Epidermal melanocyte (primary cell): ENCODE measurements around the gene SLC36A1.

Experiments
- DNase-seq: peaks from one replicate; pipeline ENCODE4 v3.0.0; 2011; ENCODE audit warnings: low spot score; ENCODE audit not compliant: insufficient read length

The SLC36A1 gene

GRCh38 chr5:151451626-151452520 lies 4.5 kb downstream of the SLC36A1 start:
- no peak for DNase-seq

GRCh38 chr5:151454166-151454565 lies 6.8 kb downstream of the SLC36A1 start:
- no peak for DNase-seq

GRCh38 chr5:151454889-151455288 lies 7.5 kb downstream of the SLC36A1 start:
- DNase-seq: no peak

GRCh38 chr5:151456321-151456940 lies 9.0 kb downstream of the SLC36A1 start:
- DNase-seq: no peak

GRCh38 chr5:151458314-151458713 lies 10.9 kb downstream of the SLC36A1 start:
- no peak for DNase-seq

DNA sequence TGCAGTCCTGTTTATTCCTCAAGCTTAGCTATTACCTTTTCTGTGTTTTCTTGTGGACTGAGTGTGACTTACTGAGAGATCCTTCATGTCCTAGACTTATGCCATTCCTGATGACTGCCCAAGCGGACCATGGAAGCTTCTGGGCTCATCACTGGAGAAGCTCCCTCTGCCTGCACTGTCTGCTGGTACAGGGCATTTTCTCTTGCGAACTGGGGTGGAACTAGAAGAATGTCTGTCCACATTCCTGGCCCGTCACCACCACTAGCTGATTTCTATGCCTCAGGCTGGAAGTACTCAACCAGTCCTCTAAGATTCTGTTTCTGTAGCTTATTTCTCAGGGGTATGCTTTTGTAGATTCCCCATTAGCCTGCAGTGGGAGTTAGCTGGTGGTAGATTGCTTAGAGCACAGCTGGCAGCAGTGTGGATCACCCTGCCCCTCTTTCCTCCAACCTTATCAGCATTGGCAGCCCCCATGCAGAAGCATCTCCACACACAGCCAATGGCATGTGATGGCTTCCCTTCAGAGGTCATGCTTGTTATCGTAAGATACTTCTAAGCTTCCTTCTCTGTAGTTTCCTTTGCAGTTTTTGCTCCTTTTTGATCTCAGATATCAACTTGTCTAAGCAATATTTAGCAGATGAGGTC lies 12.4 kb downstream of the SLC36A1 start:
- DNase-seq: no peak

DNA sequence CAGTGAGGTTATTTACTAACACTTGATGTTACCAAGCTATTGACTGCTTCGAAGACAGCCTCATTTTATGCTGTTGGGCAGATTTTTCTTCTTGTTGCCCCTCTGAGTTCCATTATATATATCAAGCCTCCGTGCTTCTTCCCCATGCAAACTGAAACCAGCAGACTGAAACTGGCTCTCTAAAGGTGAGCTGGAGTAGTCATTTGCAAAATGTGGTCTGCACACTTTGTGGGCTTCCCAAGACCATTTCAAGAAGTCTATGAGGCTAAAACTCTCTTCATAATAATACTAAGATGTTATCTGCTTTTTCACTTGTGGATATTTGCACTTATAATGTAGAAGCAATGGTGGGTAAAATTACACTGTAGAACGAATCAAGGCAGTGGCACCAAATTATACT lies 13.9 kb downstream of the SLC36A1 start:
- DNase-seq: no peak

DNA sequence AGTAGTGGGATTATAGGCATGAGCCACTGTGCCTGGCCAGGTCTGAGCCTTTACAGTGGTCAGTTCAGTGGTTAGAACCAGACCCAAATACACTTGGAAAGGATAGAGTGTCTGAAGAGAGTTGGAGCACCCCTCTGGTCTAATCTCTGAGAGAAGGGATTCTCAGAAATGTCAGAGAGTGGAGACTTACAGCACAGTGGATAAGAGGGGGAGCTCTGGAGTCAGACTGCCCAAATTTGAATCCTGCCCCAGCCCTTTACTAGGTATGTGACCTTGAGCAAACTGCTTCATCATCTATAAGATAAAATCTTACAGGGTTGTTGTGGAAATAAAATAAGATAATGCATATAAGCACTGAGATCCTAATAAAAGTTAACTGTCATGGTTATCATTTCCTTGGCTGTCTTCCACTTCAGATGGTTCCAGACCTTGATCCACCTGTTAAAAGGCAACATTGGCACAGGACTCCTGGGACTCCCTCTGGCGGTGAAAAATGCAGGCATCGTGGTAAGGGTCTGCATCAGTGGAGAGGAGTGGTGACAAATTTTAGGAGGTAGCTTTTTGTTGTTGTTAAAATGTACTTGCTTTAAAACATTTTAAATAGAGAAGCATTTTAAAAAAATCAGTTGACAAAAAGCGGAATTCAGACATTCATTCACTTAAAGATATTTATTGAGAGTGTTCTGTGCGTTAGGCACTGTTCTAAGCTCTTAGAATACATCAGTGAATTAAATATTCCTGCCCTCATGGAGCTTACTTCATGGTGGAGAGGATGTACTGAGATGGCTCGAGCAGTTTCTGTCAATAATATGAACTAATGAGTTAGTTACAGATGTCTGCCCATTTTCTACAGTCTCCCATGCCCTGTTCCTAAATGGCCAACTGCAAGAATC lies 16.0 kb downstream of the SLC36A1 start:
- no peak for DNase-seq

DNA sequence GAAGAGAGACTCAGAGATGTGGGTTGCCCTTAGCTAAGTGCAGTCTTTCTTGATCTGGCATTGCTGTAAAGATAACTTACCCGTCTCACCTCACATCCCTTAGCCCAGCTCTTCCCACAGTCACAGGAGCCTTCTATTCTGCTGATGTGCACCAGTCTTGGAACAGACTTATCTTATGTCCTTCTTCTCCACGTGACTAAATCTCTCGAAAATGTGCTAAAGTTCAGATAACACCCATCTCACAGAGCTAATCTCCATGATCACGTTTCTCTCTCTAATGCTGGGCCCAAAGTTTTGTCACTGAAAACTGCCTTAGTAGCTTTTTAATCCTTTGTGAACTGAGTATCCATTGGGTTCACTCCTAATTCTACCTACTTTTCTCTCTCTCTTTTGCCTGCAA lies 16.7 kb downstream of the SLC36A1 start:
- DNase-seq: no peak

GRCh38 chr5:151465476-151465875 lies 18.1 kb downstream of the SLC36A1 start:
- DNase-seq: no peak

- no peak for DNase-seq
Observed at GRCh38 chr5:151467576-151467975, 20.2 kb downstream of the SLC36A1 start.

GRCh38 chr5:151469386-151469785 lies 22.0 kb downstream of the SLC36A1 start:
- DNase-seq: no peak

GRCh38 chr5:151469992-151470391 lies 22.6 kb downstream of the SLC36A1 start:
- DNase-seq: no peak

DNA sequence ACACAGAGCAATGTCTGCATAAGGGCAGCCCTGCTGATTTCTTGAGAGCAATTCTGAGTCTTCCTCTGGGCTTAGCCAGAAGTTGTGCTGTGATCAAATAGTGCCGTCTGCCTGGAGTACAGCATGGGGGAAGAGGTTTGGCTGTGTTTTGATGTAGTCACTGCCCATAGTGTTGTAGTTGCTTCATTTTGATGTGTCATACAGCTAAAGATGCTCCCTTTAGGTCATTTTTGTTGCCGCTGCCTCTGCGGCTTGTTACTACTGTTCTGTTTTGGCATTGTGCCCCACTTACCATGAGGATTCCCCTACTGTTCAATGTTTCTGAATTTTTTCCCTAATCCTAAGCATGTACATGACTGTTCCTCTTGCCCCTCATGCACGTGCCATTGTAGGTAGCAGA lies 23.0 kb downstream of the SLC36A1 start:
- DNase-seq: no peak

DNA sequence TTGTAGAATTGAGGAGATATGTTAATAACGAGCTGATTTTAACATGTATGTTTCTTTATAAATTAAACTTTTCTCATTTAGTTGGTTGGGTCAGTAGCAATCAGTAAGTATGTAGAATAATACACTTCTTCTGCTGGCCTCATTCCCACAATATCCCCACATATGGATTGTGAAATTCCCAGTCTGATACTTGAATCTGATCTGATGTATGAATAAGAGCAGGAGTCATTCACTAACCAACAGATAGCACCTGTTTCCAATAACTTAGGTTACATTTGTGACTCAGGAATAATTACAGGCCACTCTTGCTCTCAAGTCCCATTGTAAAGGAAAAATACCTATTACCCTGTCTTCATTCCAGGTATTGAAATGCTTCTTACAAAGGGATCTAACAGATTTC lies 23.9 kb downstream of the SLC36A1 start:
- DNase-seq: no peak

DNA sequence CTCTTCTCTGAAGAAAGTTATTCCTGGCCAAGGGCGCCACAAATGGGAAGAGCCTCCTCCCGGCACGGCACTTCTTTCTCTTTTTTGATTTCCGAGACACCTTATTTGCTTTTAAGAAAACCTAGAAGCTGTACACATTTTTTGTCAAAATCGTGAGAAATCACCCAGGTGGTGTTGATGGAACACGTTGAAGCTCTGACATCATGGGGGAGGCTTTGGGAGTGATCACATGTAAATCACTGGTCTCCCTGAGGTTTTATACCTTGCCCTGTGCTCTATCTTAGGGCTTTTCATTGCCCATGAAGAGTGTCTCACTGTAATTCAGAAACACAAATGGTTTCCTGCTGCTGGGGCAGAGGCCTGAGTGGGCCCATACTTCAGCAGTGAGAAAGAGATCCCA lies 27.4 kb downstream of the SLC36A1 start:
- no peak for DNase-seq

- no peak for DNase-seq
Observed at GRCh38 chr5:151475388-151475787, 28.0 kb downstream of the SLC36A1 start.

DNA sequence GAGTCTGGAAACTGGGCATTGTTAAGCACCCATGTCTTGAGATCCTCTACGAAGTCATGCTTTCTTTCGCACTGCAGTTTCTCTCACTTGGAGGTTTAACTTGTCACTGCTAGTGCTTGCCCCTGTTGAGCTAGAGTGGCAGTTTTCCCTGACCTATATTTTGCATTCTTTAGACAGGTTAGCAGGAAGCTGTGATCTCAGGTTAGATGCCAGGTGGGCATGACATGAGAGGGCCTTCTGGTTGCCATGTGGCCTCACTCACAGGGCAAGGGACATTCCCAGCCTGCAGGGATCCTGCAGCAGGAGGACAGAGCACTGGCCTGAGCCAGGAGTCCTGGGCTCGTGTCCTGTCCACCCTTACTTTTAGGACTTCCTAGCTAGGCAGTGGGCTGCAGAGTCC lies 28.6 kb downstream of the SLC36A1 start:
- DNase-seq: no peak

GRCh38 chr5:151477101-151477500 lies 29.7 kb downstream of the SLC36A1 start:
- DNase-seq: no peak

DNA sequence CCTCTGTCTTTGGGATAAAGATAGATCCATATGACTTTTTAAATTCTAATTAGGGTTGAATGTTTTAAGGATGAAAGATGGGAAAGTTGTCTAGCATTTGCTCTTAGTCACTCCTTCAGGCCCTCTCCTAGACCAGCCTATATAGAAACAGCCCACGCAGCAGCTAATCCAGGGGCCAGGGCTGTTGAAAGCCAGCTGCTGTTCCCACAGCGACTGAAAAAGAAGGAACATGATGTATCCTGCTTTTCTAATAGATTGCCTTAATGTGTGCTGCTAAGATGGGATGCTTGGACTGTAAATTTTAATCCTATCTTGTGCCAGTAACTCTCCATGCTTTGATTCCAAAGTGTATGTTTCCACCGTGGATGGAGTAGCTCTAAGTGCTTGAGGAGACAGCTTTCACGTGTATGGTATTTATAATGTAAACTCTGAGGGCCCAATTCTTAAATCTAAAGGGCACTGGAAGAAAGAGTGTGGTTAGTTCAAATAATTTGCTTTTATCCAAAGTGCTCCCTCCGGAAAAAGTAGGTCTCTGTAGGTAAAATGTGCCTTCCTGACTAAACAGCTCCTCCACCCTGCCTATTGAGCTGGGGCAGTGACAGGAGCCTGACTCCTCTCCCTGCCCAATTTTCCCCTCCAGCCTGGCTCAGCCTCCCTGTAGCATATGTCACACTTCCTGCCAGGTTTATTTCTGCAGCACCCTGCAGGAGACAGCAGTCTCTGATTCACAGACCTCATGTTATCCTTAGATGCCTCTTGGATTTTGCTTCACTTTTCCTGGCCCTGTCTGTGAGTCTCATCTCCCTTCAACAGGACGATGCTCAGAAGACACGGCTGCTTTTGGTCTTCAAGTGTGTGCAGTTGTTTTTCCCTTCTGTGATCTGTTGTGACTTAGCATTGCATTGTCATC lies 33.2 kb downstream of the SLC36A1 start:
- no peak for DNase-seq
